ENCODE results near the gene ZFP37.
"Not testable (repeated sequence)": the region's sequence is repeated elsewhere in the genome, so short reads cannot be mapped to it uniquely, and the experiment has no call there.

DNA sequence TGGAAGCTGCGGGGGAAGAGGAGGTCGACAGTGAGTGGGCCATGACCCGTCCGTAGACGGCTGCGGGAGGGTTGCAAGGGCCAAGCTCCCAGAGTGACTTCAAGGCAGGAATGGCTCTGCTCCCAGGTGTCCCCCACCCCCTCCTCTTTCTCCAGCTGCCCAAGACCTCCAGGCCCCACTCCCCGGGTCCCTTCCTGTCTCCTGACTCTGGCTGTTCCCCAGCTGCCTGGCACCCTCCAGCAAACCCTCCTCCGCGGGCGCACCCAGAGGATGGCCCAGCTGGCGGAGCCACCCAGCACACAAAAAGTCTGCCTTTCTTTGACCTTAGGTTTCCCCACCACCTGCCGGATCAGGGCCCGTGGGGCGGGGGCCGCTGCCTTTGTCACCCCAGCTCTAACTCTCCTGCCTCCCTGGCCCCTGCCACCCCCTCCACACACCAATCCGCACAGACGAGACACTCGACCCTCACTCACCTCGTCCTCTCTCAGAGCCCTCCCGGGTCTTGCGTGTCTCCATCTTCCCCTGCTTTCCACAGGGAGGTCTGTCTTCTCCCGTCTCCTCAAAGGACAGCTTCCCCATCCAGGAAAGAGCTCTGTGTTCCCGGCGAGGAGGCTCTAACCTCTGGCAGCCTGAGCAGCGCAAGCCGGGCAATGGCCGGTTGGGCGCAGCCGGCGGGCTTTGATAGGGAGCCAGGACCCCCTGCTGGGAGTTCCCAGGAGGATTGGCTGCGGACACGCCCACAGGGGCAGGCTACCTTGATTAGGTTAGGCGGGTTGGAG, 4.7 kb upstream of the ZFP37 start:
- TF ChIP-seq, protein P1, sequence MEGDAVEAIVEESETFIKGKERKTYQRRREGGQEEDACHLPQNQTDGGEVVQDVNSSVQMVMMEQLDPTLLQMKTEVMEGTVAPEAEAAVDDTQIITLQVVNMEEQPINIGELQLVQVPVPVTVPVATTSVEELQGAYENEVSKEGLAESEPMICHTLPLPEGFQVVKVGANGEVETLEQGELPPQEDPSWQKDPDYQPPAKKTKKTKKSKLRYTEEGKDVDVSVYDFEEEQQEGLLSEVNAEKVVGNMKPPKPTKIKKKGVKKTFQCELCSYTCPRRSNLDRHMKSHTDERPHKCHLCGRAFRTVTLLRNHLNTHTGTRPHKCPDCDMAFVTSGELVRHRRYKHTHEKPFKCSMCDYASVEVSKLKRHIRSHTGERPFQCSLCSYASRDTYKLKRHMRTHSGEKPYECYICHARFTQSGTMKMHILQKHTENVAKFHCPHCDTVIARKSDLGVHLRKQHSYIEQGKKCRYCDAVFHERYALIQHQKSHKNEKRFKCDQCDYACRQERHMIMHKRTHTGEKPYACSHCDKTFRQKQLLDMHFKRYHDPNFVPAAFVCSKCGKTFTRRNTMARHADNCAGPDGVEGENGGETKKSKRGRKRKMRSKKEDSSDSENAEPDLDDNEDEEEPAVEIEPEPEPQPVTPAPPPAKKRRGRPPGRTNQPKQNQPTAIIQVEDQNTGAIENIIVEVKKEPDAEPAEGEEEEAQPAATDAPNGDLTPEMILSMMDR (IDR thresholded peaks at IDR 0.05): not testable (repeated sequence)
- not testable (repeated sequence) for TF ChIP-seq POLR2A (IDR thresholded peaks at IDR 0.05)
